HG03280 (cell line): ENCODE results near the gene DDX5.
"Not testable (repeated sequence)": the region's sequence is repeated elsewhere in the genome, so short reads cannot be mapped to it uniquely, and the experiment has no call there.

Source experiments
- ATAC-seq: cut with Tn5 transposase; IDR thresholded peaks from one replicate; pipeline ENCODE4 v1.9.1; 2021; ENCODE audit warnings: mild to moderate bottlenecking, moderate library complexity; ENCODE audit not compliant: unreplicated experiment

DDX5 gene

GRCh38 chr17:64494121-64494520, 12.0 kb downstream of the DDX5 start:
- ATAC-seq, result no peak

GRCh38 chr17:64492481-64493109, 13.5 kb downstream of the DDX5 start:
- ATAC-seq, result no peak

- no peak for ATAC-seq
These were observed 14.1 kb downstream of the DDX5 start for GRCh38 chr17:64491994-64492393.

DNA sequence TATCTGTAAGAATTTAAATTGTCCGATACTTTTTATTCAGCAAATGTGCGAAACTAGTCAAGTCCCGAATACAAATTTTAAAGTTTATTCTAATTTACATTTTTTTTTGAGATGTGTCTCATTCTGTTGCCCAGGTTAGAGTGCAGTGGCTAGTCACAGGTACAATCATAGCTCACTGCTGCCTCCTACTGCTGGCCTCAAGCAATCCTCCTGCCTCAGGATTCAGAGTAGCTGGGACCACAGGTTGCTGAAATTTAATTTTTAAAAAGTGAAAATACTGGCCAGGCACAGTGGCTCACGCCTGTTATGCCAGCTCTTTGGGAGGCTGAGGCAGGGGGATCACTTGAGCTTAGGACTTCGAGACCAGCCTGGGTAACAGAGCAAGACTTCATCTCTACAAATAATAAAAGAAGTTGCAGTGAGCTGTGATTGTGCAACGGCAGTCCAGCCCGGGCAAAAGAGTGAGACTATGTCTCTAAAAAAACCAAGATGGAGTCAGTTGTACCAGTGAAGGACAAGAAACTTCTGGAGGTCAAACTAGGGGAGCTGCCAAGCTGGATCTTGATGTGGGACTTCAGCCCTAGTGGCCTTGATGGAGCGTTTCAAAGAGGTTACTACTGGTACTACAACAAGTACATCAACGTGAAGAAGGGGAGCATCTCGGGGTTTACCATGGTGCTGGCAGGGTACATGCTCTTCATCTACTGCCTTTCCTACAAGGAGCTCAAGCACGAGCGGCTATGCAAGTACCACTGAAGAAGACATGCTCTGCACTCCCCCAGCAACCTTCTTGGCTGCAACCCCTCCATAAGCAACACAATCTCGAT, 14.8 kb downstream of the DDX5 start:
- ATAC-seq, result no peak

GRCh38 chr17:64488301-64488700, 17.8 kb downstream of the DDX5 start:
- no peak for ATAC-seq

GRCh38 chr17:64484380-64484779, 21.7 kb downstream of the DDX5 start:
- ATAC-seq, result no peak

GRCh38 chr17:64480951-64481350, 25.1 kb downstream of the DDX5 start:
- no peak for ATAC-seq

DNA sequence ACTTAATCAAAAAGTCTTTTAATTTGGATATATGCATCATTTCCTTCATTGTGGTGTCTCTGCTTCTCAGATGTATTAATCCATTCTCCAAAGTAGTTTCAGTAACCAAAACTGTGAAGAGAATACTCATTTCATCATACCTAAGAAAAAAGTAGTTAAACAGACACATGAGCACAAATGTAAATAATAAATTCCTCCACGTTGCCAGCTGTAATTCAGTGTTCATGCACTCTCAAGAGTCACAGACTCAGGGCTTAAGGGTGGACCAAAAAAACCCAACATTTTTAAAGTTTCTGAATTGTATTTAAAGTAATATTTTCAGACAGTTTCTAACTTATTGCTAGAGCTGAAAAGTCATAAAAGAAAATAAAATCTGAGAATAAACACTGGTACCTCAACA, 28.2 kb downstream of the DDX5 start:
- no peak for ATAC-seq

- no peak for ATAC-seq
These were observed 33.5 kb downstream of the DDX5 start for GRCh38 chr17:64472564-64472963.

GRCh38 chr17:64471440-64471839, 34.6 kb downstream of the DDX5 start:
- no peak for ATAC-seq

DNA sequence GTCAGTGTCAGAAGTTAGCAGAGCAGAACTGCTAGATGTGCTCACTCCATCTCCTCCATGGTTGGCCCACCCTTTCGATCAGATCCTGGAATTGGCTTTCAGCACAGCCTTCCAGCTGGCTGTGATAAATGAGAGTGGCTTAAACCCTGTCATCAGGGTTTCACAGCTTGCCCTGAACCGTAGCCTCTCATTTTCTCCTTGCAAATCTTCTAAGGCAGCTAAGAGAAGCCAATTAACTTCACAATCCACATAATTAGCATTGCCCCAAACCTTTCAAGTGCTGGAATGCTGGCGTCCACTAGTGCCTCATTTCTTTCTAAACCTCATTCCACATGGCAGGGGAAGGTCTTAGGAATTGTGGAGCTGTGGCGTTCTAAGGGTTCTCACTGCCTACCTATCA, 35.5 kb downstream of the DDX5 start:
- no peak for ATAC-seq

GRCh38 chr17:64466834-64467233, 39.3 kb downstream of the DDX5 start:
- ATAC-seq, result not testable (repeated sequence)

- no peak for ATAC-seq
These were observed 39.9 kb downstream of the DDX5 start for GRCh38 chr17:64466019-64466735.

DNA sequence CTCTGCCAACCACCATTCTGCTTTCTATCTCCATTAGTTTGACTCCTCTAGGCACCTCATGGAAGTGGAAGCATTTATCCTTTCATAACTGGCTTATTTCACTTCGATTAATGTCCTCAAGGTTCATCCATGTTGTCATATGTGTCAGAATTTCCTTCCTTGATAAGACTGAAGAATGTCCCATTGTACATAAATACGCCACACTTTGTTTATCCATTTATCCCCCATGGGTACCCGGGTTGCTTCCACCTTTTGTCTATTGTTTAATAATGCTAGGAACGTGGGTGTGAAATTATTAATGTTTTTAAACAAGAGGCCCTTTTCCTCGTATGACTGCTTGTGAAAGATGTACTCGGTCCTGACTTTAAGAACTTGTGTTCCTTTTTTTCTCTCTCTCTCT, 44.3 kb downstream of the DDX5 start:
- ATAC-seq, result no peak

- ATAC-seq, result no peak
These were observed 45.1 kb downstream of the DDX5 start for GRCh38 chr17:64460955-64461354.

DNA sequence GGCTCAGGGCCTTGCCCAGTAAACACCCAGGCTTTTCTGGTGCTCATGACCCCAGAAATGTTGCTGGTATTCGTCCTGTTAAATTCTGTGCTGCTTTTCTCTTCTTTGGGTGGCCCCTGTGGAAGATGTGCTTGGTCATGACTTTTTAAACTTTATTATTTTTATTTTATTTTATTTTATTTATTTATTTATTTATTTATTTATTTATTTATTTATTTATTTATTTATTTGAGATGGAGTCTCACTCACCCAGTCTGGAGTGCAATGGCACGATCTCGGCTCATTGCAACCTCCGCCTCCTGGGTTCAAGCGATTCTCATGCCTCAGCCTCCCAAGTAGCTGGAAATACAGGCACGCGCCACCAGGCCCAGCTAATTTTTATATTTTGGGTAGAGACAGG, 46.3 kb downstream of the DDX5 start:
- ATAC-seq, result not testable (repeated sequence)

DNA sequence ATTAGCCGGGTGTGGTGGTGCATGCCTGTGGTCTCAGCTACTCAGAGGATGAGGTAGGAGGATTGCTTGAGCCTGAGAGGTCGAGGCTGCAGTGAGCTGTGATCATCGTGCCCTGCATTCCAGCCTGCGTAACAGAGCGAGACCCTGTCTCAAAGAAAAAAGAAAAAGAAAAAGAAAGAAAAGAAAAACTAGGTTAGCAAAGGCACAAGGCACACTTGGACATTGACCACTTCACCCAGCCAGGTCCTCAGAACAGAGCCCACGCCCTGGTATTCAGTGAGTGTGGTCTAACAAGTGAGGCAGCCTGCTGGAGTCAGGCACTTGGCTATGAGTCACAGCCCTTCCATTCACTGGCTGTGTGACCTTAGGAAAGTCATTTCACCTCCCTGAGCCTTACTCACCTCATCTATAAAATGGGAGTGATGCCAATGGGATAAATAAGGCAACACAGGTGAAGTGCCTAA, 46.8 kb downstream of the DDX5 start:
- no peak for ATAC-seq

DNA sequence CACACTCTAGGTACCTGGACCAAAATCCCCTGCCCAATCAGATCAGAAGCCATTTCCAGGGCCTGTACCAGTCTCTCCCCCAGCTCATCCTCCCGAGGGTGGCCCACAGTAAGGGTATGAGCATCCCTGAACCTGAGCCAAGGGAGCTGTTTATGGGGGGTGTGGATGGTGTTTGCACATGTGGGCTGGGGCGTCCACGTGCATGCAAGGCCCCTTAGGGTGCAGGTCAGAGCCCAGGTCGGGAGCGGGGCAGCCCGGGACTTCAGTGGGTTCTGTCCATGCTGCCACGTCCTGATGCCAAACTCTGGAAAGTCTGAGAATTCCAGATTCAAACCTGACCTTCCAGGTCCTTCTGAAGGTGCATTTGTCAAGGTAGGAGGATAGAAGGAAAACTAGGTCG, 47.3 kb downstream of the DDX5 start:
- ATAC-seq, result no peak

- ATAC-seq, result no peak
These were observed 48.9 kb downstream of the DDX5 start for GRCh38 chr17:64457156-64457555.

DNA sequence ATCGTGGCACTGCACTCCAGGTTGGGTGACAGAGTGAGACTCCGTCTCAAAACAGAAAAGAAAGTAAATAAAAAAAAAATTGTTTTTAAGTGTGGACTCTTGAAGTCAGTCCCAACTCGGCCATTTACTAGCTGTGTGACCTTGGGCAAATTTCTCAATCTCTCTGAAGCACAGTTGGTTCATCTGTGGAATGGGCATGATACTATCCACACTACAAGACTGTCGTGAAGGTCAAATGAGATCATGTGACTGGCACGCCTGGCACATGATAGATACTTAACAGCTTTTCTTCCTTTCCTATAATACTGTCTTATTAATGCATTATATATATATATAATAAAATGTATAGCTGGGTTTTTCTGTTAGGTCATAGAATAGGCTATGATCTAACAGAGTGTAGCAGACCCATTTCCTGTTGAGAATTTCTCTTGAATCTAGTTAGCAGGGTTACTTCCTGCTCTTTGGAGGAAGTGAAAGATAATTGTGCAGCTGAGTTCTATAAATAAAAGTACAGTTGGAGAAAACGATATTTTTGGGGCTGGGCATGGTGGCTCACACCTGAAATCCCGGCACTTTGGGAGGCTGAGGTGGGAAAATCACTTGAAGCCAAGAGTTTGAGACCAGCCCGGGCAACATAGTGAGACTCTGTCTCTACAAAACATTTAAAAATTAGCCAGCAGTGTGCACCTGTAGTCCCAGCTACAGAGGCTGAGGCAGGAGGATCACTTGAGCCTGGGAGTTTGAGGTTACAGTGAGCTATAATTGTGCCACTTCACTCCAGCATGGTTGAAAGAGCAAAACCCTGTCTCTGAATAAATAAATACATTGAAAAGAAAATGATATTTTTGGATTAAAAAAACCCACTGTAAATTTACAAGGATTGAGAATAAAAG, 49.9 kb downstream of the DDX5 start:
- no peak for ATAC-seq

GRCh38 chr17:64449545-64449944, 56.5 kb downstream of the DDX5 start:
- ATAC-seq, result no peak
